Gastroesophageal sphincter (tissue), 4 donors: ENCODE measurements around the gene VENTX. TPM values are rescaled to one million over a fixed set of nuclear protein-coding genes. Genes with fewer than 3 reads are reported as not detected.
"Not testable (repeated sequence)": the region's sequence is repeated elsewhere in the genome, so short reads cannot be mapped to it uniquely, and the experiment has no call there.

Experiments
- ATAC-seq: fragments of 150-250 bp; one replicate; pipeline ENCODE4 v1.9.1; 2016; ENCODE audit warnings: mild to moderate bottlenecking, moderate library complexity
- H3K27ac ChIP-seq, 4 donors: fragments of 200-600 bp; sonication (generic) in 3 of 4; 1 replicate in 3 of 4; 2 replicates in 1 of 4; pipeline ENCODE4 v1.5.1; 2016 to 2019
- H3K27me3 ChIP-seq: fragments of 200-600 bp; sonication (generic); one replicate; pipeline ENCODE4 v1.5.1; 2019
- H3K36me3 ChIP-seq, 2 donors: fragments of 200-600 bp; sonication (generic); one replicate each; pipeline ENCODE4 v1.5.1; 2019; ENCODE audit warnings: control low read depth in 1 of 2
- H3K4me1 ChIP-seq, 3 donors: fragments of 200-600 bp; sonication (generic); 1 replicate in 2 of 3; 2 replicates in 1 of 3; pipeline ENCODE4 v1.5.1; 2016 to 2019; ENCODE audit warnings: control low read depth in 2 of 3
- H3K4me3 ChIP-seq, 2 donors: fragments of 200-600 bp; sonication (generic); one replicate each; pipeline ENCODE4 v1.5.1; 2019; ENCODE audit warnings: mild to moderate bottlenecking in 1 of 2, moderate library complexity in 1 of 2
- H3K9me3 ChIP-seq, 3 donors: fragments of 200-600 bp; sonication (generic); one replicate each; pipeline ENCODE4 v1.5.1; 2017 to 2019; ENCODE audit warnings: control low read depth in 2 of 3
- EP300 ChIP-seq: sonication (generic); formaldehyde crosslinking; IDR thresholded peaks from one replicate; pipeline ENCODE4 v1.6.1; 2017; ENCODE audit warnings: antibody characterized with exemption, mild to moderate bottlenecking
- POLR2A ChIP-seq, 2 donors: fragments of 450-650 bp; IDR thresholded peaks; one replicate each; pipeline ENCODE4 v1.6.1; 2017; ENCODE audit warnings: antibody characterized with exemption in 2 of 2, mild to moderate bottlenecking in 2 of 2, moderate library complexity in 1 of 2
- POLR2AphosphoS5 ChIP-seq: sonication (generic); formaldehyde crosslinking; IDR thresholded peaks from one replicate; pipeline ENCODE4 v1.6.1; 2017; ENCODE audit warnings: antibody characterized with exemption
- WGBS, 2 donors: methylation state at CpG; one replicate each; pipeline ENCODE4 v1.1.5; 2018; ENCODE audit warnings: low coverage in 1 of 2; 5-methylcytosine and 5-hydroxymethylcytosine counted together
- total RNA-seq, 4 donors: library from RNA; depleted of rRNA; stranded (reverse); fragments of >200 nt; gene quantifications; one replicate each; pipeline ENCODE4 v1.1.0, GENCODE V29; 2016
- TF ChIP-seq, protein P1 (sequence below), 4 experiments: fragments of 200-600 bp in 2 of 4; fragments of 450-650 bp in 2 of 4; sonication (generic) in 1 of 4; IDR thresholded peaks; one replicate each; pipeline ENCODE4 v1.5.1; 2017 to 2019; ENCODE audit warnings: antibody characterized with exemption in 4 of 4, mild to moderate bottlenecking in 2 of 4, moderate library complexity in 2 of 4

VENTX gene
- total RNA-seq, 4 donors from 2014 or later: 0.66 to 2.3 (median 1.4) TPM

GRCh38 chr10:133231946-133232574 is 5.6 kb upstream of the VENTX start:
- Histone ChIP-seq H3K4me1 (peaks cover 0 to 40% (median 15%) of the 10 kb centered on the region in 3 donors), H3K4me3 (no peak overlapping the region), H3K36me3 (no peaks in the 10 kb centered on the region), H3K27me3 (peaks cover 98% of the 10 kb centered on the region), H3K9me3 (no peaks in the 10 kb centered on the region), H3K27ac (no peak overlapping the region)
- TF ChIP-seq POLR2AphosphoS5: no peak
- TF ChIP-seq EP300: no peak
- TF ChIP-seq POLR2A (IDR thresholded peaks at IDR 0.05): no peak
- TF ChIP-seq, protein P1, sequence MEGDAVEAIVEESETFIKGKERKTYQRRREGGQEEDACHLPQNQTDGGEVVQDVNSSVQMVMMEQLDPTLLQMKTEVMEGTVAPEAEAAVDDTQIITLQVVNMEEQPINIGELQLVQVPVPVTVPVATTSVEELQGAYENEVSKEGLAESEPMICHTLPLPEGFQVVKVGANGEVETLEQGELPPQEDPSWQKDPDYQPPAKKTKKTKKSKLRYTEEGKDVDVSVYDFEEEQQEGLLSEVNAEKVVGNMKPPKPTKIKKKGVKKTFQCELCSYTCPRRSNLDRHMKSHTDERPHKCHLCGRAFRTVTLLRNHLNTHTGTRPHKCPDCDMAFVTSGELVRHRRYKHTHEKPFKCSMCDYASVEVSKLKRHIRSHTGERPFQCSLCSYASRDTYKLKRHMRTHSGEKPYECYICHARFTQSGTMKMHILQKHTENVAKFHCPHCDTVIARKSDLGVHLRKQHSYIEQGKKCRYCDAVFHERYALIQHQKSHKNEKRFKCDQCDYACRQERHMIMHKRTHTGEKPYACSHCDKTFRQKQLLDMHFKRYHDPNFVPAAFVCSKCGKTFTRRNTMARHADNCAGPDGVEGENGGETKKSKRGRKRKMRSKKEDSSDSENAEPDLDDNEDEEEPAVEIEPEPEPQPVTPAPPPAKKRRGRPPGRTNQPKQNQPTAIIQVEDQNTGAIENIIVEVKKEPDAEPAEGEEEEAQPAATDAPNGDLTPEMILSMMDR (IDR thresholded peaks at IDR 0.05): no peak
- 33% methylated on average over 3 of the region's 11 CpGs; no CpG with 5 or more reads in 1 of the 2 donors for WGBS, 2 donors
- no peak for ATAC-seq

DNA sequence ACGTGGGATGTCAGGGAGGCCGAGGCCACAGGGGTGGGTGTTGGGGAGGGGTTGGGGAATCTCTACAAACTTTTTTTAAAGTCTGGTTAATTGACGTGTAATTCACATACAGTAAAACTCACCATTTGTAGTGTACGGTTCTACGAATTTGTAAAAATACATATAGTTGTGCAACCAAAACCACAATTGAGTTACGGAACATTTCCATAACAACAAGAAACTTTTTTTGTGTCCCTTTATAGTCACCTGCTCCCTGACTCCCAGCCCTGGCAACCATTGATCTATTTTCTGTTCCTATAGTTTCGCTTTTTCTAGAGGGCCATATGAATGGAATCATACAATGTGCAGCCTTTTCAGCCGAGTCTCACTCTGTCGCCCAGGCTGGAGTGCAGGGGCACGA is 2.9 kb upstream of the VENTX start:
- Histone ChIP-seq H3K27me3 (peaks cover 98% of the 10 kb centered on the region), H3K4me1 (peaks cover 0 to 50% (median 13%) of the 10 kb centered on the region in 3 donors)
- H3K36me3 ChIP-seq, H3K9me3 ChIP-seq, ATAC-seq, H3K27ac ChIP-seq, H3K4me3 ChIP-seq: not testable (repeated sequence)
- 57 to 59% methylated on average over 5 to 7 of the region's 10 CpGs for WGBS, 2 donors

GRCh38 chr10:133235265-133235855 is 2.3 kb upstream of the VENTX start:
- no peak for TF ChIP-seq POLR2AphosphoS5
- TF ChIP-seq, protein P1 (IDR thresholded peaks at IDR 0.05): no peak
- no peak for TF ChIP-seq EP300
- TF ChIP-seq POLR2A (IDR thresholded peaks at IDR 0.05): no peak
- Histone ChIP-seq H3K4me3 (peak overlapping the region in 1 of 2 donors; percentile 40), H3K27ac (peak overlapping the region in 1 of 4 donors; percentile 24), H3K4me1 (peaks cover 0 to 44% (median 11%) of the 10 kb centered on the region in 3 donors), H3K27me3 (peaks cover 98% of the 10 kb centered on the region), H3K36me3 (no peaks in the 10 kb centered on the region), H3K9me3 (no peaks in the 10 kb centered on the region)
- no peak for ATAC-seq
- WGBS, 2 donors: no CpG with 5 or more reads among the region's 48 CpGs

GRCh38 chr10:133235932-133236331 is 1.7 kb upstream of the VENTX start:
- ATAC-seq: peak; percentile 41
- H3K4me1 ChIP-seq: peaks cover 0 to 38% (median 7%) of the 10 kb centered on the region in 3 donors
- H3K9me3 ChIP-seq: no peaks in the 10 kb centered on the region
- WGBS, 2 donors: 0% methylated on average over 4 to 7 of the region's 18 CpGs
- no peak overlapping the region for H3K27ac ChIP-seq
- TF ChIP-seq POLR2A (IDR thresholded peaks at IDR 0.05) (no peak), POLR2AphosphoS5 (no peak), EP300 (no peak)
- TF ChIP-seq, protein P1 (IDR thresholded peaks at IDR 0.05): no peak
- no peaks in the 10 kb centered on the region for H3K36me3 ChIP-seq
- H3K4me3 ChIP-seq: peak overlapping the region in 1 of 2 donors; percentile 40
- peaks cover 98% of the 10 kb centered on the region for H3K27me3 ChIP-seq

- 0% methylated on average over 1 of the region's 103 CpGs; no CpG with 5 or more reads in 1 of the 2 donors for WGBS, 2 donors
- Histone ChIP-seq H3K27ac (no peak overlapping the region), H3K4me3 (peak overlapping the region in 1 of 2 donors; percentile 40), H3K9me3 (no peaks in the 10 kb centered on the region), H3K27me3 (peaks cover 98% of the 10 kb centered on the region), H3K36me3 (no peaks in the 10 kb centered on the region), H3K4me1 (peaks cover 0 to 35% (median 7%) of the 10 kb centered on the region in 3 donors)
- TF ChIP-seq POLR2A (IDR thresholded peaks at IDR 0.05): no peak
- TF ChIP-seq EP300: no peak
- ATAC-seq: no peak
Measured at GRCh38 chr10:133236401-133237240, 1.0 kb upstream of the VENTX start.
